Testis (tissue), 2 donors: ENCODE results near the gene SLC66A1.

Experiments used
- POLR2A ChIP-seq: fragments of 450-650 bp; IDR thresholded peaks from one replicate; pipeline ENCODE4 v1.6.1; 2017; ENCODE audit warnings: antibody characterized with exemption, mild to moderate bottlenecking, moderate library complexity
- TF ChIP-seq, protein P1 (sequence below), 3 experiments: fragments of 450-650 bp in 2 of 3; fragments of 200-600 bp in 1 of 3; sonication (generic) in 1 of 3; IDR thresholded peaks; one replicate each; pipeline ENCODE4 v1.5.1; 2016 to 2019; ENCODE audit warnings: antibody characterized with exemption in 3 of 3, mild to moderate bottlenecking in 2 of 3, moderate library complexity in 1 of 3

- no peak for TF ChIP-seq POLR2A
- TF ChIP-seq, protein P1, sequence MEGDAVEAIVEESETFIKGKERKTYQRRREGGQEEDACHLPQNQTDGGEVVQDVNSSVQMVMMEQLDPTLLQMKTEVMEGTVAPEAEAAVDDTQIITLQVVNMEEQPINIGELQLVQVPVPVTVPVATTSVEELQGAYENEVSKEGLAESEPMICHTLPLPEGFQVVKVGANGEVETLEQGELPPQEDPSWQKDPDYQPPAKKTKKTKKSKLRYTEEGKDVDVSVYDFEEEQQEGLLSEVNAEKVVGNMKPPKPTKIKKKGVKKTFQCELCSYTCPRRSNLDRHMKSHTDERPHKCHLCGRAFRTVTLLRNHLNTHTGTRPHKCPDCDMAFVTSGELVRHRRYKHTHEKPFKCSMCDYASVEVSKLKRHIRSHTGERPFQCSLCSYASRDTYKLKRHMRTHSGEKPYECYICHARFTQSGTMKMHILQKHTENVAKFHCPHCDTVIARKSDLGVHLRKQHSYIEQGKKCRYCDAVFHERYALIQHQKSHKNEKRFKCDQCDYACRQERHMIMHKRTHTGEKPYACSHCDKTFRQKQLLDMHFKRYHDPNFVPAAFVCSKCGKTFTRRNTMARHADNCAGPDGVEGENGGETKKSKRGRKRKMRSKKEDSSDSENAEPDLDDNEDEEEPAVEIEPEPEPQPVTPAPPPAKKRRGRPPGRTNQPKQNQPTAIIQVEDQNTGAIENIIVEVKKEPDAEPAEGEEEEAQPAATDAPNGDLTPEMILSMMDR (IDR thresholded peaks at IDR 0.05) = no peak
These were observed 15.2 kb downstream of the SLC66A1 start for GRCh38 chr1:19327301-19327700.
